Measurements from ENCODE around the gene FNDC10. TPM values are rescaled to one million over a fixed set of nuclear protein-coding genes. Genes with fewer than 3 reads are reported as not detected.
A peak's percentile ranks its signal among the peaks of the same experiment; 100 is the strongest.

FNDC10 gene
- total RNA-seq, 2 donors from 2014 or later: 10.4 to 10.8 TPM

DNA sequence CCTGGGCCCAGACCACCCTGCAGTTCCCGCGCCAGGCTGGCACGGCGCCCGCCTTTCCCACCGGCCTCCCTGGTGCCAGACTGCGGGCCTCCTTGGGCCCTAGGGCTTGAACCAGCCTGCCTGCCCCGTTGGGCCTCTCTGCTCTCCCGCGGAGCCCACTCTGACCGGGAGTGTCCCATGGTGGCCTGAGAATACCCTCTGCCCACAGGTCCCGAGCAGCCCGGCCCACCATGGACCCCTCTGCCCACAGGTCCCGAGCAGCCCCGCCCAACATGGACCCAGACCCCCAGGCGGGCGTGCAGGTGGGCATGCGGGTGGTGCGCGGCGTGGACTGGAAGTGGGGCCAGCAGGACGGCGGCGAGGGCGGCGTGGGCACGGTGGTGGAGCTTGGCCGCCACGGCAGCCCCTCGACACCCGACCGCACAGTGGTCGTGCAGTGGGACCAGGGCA, 23.3 kb upstream of the FNDC10 start:
- peaks cover 6% of the 10 kb centered on the region for H3K36me3 ChIP-seq (ENCODE audit: control insufficient read depth, insufficient read depth, low read length)
- no peak overlapping the region for H3K9ac ChIP-seq (ENCODE audit: extremely low read depth, low read length, poor library complexity, severe bottlenecking)
- H3K27ac ChIP-seq (ENCODE audit: low read depth, low read length): no peak overlapping the region
- no peaks in the 10 kb centered on the region for H3K27me3 ChIP-seq (ENCODE audit: control insufficient read depth, insufficient read depth, low read length, poor library complexity, severe bottlenecking)
- no peaks in the 10 kb centered on the region for H3K4me1 ChIP-seq (ENCODE audit: control insufficient read depth, insufficient read depth, low read length)
- Mint-ChIP-seq H3K4me3 (no peak overlapping the region), H3K9me3 (no peaks in the 10 kb centered on the region), H3K27ac (no peak overlapping the region), H3K4me1 (no peaks in the 10 kb centered on the region), H3K36me3 (ENCODE audit: low read depth) (peaks cover 3% of the 10 kb centered on the region), H3K27me3 (ENCODE audit: insufficient read depth) (no peaks in the 10 kb centered on the region)
- TF ChIP-seq, protein P1, sequence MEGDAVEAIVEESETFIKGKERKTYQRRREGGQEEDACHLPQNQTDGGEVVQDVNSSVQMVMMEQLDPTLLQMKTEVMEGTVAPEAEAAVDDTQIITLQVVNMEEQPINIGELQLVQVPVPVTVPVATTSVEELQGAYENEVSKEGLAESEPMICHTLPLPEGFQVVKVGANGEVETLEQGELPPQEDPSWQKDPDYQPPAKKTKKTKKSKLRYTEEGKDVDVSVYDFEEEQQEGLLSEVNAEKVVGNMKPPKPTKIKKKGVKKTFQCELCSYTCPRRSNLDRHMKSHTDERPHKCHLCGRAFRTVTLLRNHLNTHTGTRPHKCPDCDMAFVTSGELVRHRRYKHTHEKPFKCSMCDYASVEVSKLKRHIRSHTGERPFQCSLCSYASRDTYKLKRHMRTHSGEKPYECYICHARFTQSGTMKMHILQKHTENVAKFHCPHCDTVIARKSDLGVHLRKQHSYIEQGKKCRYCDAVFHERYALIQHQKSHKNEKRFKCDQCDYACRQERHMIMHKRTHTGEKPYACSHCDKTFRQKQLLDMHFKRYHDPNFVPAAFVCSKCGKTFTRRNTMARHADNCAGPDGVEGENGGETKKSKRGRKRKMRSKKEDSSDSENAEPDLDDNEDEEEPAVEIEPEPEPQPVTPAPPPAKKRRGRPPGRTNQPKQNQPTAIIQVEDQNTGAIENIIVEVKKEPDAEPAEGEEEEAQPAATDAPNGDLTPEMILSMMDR (conservative IDR thresholded peaks at IDR 0.05): no peak
- no peak overlapping the region for H3K4me3 ChIP-seq (ENCODE audit: low read length)
- 96 to 97% methylated on average over 28 to 33 of the region's 33 CpGs for WGBS, 2 experiments (ENCODE audit: insufficient coverage in 1 of 2, insufficient read length in 1 of 2)
- no peak for DNase-seq
- no peaks in the 10 kb centered on the region for H3K9me3 ChIP-seq (ENCODE audit: control insufficient read depth, low read length)

DNA sequence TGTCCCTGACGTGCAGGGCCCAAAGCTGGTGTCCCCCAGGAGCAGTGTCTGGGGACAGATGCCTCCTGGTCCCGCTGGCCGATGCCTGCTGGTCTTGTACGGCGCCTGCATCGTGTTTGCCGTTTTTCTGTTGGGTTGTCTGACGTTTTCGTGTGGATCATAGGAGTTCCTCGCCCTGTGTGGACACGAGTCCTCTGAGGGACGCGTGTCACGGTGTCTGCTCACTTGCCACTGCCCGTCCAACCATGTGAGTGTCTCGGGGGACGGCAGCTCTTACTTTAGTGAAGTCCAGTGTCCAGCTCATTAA, 22.8 kb upstream of the FNDC10 start:
- Histone ChIP-seq H3K9me3 (ENCODE audit: control insufficient read depth, low read length) (no peaks in the 10 kb centered on the region), H3K4me3 (ENCODE audit: low read length) (no peak overlapping the region), H3K27ac (ENCODE audit: low read depth, low read length) (no peak overlapping the region), H3K36me3 (ENCODE audit: control insufficient read depth, insufficient read depth, low read length) (peaks cover 9% of the 10 kb centered on the region), H3K4me1 (ENCODE audit: control insufficient read depth, insufficient read depth, low read length) (no peaks in the 10 kb centered on the region), H3K9ac (ENCODE audit: extremely low read depth, low read length, poor library complexity, severe bottlenecking) (no peak overlapping the region), H3K27me3 (ENCODE audit: control insufficient read depth, insufficient read depth, low read length, poor library complexity, severe bottlenecking) (no peaks in the 10 kb centered on the region)
- Mint-ChIP-seq H3K4me3 (no peak overlapping the region), H3K36me3 (ENCODE audit: low read depth) (peaks cover 6% of the 10 kb centered on the region), H3K27ac (no peak overlapping the region), H3K27me3 (ENCODE audit: insufficient read depth) (no peaks in the 10 kb centered on the region), H3K9me3 (no peaks in the 10 kb centered on the region), H3K4me1 (no peaks in the 10 kb centered on the region)
- DNase-seq: no peak
- WGBS, 2 experiments (ENCODE audit: insufficient coverage in 1 of 2, insufficient read length in 1 of 2): 93% methylated on average over 17 of the region's 17 CpGs
- TF ChIP-seq, protein P1 (conservative IDR thresholded peaks at IDR 0.05): no peak

DNA sequence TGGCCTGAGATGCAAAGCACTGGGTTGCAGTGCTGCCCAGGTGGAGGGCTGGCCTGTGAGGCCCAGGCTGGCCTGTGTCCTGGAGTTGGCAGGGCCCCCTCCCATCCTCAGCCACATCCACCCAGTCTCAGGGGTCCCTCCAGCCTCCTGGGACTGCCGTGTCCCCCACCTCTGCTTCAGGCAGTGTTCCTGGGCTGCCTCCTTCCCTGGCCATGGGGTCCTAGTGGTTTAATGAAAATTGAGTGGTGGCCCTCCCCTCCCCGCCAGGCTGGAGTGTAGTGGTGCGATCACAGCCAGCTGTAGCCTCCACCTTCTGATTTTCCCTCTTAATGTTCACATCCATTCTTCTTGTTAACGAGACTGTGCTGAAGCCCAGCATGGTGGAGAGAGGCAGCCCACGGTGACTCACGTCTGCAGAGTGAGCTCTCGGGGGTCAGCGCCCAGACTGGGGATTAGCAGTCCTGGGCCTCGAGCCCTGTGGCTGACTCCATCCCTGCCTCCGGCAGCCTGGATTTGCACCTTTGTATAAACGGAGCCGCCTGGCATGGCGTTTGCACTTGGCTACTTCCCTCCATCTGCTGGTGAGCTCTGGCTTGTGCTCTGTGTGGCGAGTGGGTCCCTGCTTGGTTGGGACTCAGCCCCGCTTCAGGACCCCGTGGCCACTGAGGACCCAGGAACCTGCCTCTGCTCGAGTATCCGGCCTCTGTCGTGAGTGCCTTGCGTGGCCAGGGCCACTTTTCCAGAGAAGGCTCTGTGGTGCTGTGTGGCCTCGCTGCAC, 22.3 kb upstream of the FNDC10 start:
- Histone ChIP-seq H3K27me3 (ENCODE audit: control insufficient read depth, insufficient read depth, low read length, poor library complexity, severe bottlenecking) (no peaks in the 10 kb centered on the region), H3K36me3 (ENCODE audit: control insufficient read depth, insufficient read depth, low read length) (peaks cover 15% of the 10 kb centered on the region), H3K9ac (ENCODE audit: extremely low read depth, low read length, poor library complexity, severe bottlenecking) (no peak overlapping the region), H3K4me3 (ENCODE audit: low read length) (no peak overlapping the region), H3K9me3 (ENCODE audit: control insufficient read depth, low read length) (no peaks in the 10 kb centered on the region), H3K4me1 (ENCODE audit: control insufficient read depth, insufficient read depth, low read length) (no peaks in the 10 kb centered on the region), H3K27ac (ENCODE audit: low read depth, low read length) (no peak overlapping the region)
- H3K9me3 Mint-ChIP-seq: no peaks in the 10 kb centered on the region
- H3K27ac Mint-ChIP-seq: peak overlapping the region; percentile 21
- TF ChIP-seq, protein P1 (conservative IDR thresholded peaks at IDR 0.05): no peak
- no peak for DNase-seq
- 88 to 92% methylated on average over 19 to 21 of the region's 21 CpGs for WGBS, 2 experiments (ENCODE audit: insufficient coverage in 1 of 2, insufficient read length in 1 of 2)
- H3K4me1 Mint-ChIP-seq: no peaks in the 10 kb centered on the region
- H3K4me3 Mint-ChIP-seq: no peak overlapping the region
- H3K36me3 Mint-ChIP-seq (ENCODE audit: low read depth): peaks cover 10% of the 10 kb centered on the region
- no peaks in the 10 kb centered on the region for H3K27me3 Mint-ChIP-seq (ENCODE audit: insufficient read depth)
